Lower leg skin (tissue), 3 donors: ENCODE data around the gene RMND5B.

Source experiments
- CTCF ChIP-seq, 3 donors: fragments of 450-650 bp; IDR thresholded peaks; one replicate each; pipeline ENCODE4 v1.5.1; 2016; ENCODE audit warnings: antibody characterized with exemption in 3 of 3, mild to moderate bottlenecking in 3 of 3, moderate library complexity in 2 of 3
- POLR2A ChIP-seq, 2 donors: fragments of 450-650 bp; IDR thresholded peaks; one replicate each; pipeline ENCODE4 v1.6.1; 2016 to 2017; ENCODE audit warnings: antibody characterized with exemption in 2 of 2, mild to moderate bottlenecking in 1 of 2, moderate library complexity in 1 of 2

- TF ChIP-seq CTCF (IDR thresholded peaks at IDR 0.05) (no peak), POLR2A (IDR thresholded peaks at IDR 0.05) (no peak)
These were observed 12.7 kb upstream of the RMND5B start for GRCh38 chr5:178117923-178118701.
